RKO (cell line): ENCODE measurements around the gene RTL10.
A peak's percentile ranks its signal among the peaks of the same experiment; 100 is the strongest.

Experiments
- DNase-seq: peaks from one replicate; pipeline ENCODE4 v3.0.0-alpha.2; 2016; ENCODE audit warnings: low spot score

Gene RTL10

GRCh38 chr22:19862619-19863246 lies 8.1 kb upstream of the RTL10 start:
- DNase-seq, result no peak

GRCh38 chr22:19859861-19860510 lies 5.3 kb upstream of the RTL10 start:
- DNase-seq, result no peak

GRCh38 chr22:19857382-19857781 lies 2.7 kb upstream of the RTL10 start:
- DNase-seq, result no peak

DNA sequence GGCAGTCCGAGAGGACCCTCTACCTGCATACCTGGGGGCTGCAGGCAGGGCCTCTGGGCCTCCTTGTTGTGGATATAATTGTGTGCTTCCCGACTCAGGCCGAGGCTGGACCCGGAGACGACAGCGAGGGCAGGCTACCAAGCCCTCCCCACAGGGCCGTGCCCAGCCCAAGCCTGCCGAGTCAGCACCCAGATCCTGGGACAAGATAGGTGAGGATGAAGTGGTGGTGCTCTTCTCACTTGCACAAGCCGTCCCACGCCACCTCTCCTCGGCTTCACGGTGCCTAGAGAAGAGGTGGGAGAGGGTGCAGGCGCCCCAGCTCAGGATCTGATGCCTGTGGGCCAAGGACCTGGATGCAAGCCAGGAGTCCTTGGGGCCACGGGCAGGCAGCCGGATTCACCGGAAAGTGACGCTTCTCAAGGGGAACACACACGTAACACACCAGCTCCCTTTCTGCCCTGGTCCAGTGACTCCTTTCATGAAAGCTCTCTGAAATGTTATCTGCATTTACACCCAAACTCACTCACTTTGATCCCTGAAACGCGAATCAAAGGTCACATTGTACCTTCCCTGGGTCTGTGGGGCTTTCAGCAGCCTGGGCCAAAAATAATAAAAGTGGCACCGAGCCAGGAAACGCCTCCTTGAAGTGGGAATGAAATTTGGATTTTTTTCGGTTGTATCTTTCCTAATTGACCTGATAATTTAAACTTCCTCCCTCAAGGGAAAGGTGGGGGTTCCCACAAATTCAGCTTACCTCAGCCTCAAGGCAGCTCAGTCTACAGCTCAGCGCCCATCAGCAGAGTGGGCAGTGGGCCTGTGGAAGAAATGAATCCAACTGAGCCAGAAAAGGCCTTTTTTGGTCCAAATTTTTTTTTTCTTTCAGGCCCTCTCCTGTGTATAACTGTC lies 1.1 kb upstream of the RTL10 start:
- peak; percentile 90 for DNase-seq

- DNase-seq, result peak; percentile 25
Measured at GRCh38 chr22:19853879-19854777, 546 bp downstream of the RTL10 start.

DNA sequence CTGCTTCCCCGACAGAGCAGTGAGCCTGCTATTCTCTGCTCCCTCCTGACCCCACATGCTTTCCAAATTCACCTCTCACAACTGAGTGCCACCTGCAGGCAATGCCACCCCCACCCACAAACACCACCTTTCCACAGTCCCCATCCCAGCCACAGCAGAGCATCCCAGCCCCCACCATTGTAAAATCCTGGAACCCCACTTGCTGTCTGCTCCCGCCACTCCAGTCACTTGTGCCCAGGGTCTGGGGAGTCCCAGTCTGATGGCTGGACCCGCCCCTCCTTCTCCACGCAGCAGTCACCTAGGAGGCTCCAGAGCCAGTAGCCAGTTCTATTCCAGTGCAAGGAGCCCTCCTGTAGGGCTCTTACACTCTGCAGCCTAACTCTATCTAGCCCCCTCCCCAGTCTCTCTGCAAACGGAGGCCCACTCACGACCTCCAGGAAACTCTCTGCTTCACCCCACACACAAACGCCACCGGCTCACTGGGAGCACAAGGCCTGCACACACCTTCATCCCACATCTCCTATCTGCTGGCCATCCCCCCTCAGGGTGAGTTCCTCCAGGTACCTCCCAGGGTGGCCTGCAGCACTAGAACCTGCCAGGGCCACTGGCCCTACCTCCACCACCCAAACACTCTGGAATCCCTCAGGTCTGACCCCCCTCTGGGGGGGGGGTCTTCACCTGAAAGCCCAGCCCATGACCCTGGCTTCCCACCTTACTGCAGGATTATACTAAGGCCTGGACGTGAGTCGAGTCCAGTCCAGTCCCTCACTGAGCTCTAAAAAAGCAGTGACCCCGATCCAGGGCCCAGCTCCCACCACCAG lies 1.4 kb downstream of the RTL10 start:
- DNase-seq, result no peak

DNA sequence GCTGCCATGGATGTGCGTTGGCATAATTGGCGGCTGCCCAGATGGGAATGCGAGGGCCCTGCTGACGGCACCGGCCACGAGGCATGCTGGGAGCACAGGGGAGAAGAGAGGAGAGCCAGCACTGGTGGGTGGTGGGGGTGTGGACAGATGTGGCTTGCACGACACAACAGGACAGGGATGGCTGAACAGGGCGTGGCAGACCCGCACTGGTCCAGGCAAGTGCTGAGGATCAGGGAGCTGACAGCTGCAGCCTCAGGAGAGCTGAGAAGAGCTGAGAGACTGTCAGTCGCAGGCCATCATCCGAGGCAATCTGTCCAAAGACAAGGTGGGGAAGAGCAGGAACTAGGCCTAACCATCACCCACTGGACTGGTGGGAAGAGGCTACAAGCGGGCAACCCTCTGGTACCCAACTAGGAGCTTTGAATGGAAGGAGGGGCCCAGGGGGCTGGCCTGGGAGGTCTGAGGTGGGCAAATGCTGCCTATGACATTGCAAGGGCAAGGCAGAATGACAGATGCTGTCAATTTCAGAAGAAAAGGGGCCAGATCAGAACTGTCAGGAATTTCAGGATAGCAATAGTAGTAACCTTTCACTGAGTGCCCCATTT lies 2.4 kb downstream of the RTL10 start:
- DNase-seq, result no peak

- no peak for DNase-seq
Measured at GRCh38 chr22:19851291-19852176, 3.1 kb downstream of the RTL10 start.

DNA sequence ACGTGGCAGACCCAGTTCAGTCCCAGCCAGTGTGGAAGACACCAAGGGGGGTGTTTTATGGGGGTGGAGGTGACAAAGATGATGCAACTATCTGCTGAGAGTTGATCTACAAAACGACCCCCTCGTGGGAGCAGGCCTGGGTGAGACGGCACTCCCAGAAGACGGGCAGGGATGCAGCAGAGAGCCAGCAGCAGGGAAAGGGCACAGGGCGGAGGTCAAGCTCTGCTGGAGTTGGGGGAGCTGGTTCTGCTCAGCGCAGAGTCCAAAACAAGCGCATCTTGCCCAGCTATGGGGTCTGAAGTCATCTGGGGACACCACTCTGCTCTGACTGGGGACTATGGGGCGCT lies 3.9 kb downstream of the RTL10 start:
- no peak for DNase-seq

- DNase-seq, result no peak
Measured at GRCh38 chr22:19849835-19850762, 4.6 kb downstream of the RTL10 start.

- DNase-seq, result no peak
Measured at GRCh38 chr22:19848298-19849224, 6.1 kb downstream of the RTL10 start.

- no peak for DNase-seq
Measured at GRCh38 chr22:19847345-19847632, 7.4 kb downstream of the RTL10 start.

- no peak for DNase-seq
Measured at GRCh38 chr22:19846620-19847344, 7.9 kb downstream of the RTL10 start.

GRCh38 chr22:19845054-19845722 lies 9.5 kb downstream of the RTL10 start:
- DNase-seq, result no peak

- no peak for DNase-seq
Measured at GRCh38 chr22:19844377-19845053, 10.2 kb downstream of the RTL10 start.

- no peak for DNase-seq
Measured at GRCh38 chr22:19843857-19844376, 10.8 kb downstream of the RTL10 start.
